AML-193 (cell line): Measurements from ENCODE around the gene DPT.

Experiments
- DNase-seq, 2 experiments: peaks; one replicate each; lab custom pipeline; 2025; lab: John Stamatoyannopoulos, UW

The DPT gene

DNA sequence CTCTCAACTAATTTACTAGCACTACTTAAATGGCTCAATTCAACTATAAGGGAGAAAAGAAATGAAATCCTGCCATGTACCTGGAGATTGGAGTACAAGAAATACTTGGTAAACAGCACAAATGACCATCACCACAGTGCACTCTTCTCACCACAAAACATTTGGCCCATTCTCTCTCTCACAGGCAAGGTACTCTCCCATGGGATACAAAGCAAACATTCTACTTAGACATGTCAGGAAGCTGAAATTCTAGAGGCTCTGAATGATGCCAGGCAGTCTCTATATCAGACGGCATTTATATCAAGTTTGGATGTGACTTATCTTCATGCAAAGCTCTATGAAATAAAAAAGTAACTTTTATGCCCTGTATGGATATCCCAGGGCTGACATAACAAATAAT, 72.5 kb downstream of the DPT start:
- DNase-seq = no peak

DNA sequence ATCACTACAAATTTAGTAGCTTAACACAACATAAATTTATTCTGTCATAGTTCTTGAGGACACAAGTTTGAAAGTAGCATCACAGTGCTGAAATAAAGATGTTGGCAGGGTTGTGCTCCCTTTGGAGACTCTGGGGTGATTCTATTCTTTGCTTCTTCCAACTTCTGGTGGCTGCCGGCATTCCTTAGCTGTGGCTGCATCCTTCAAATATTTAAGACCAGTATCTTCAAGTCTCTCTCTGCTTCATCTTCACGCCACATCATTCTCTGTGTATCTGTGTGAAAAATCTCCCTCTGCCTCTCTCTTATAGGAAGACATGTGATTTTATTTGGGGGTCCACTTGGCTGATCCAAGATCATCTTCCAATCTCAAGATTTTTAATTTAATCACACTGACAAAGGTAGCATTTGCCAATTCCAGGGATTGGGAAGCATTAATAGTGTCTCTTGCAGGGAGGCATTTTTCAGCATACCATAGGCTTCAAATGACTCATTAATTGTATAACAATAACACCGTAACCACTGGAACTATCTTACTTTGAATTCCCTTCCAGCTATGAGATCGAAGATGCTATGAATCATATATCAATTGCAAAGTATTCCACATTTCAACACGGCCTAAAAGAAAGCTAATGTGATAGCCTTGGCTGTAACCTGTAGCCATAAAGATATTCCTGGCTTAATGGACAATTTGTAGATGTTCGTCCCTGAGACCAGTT, 74.6 kb downstream of the DPT start:
- no peak for DNase-seq

- DNase-seq = no peak
These were observed 75.4 kb downstream of the DPT start for GRCh38 chr1:168653567-168653966.

- no peak for DNase-seq
These were observed 83.3 kb downstream of the DPT start for GRCh38 chr1:168645721-168646120.
